DMS114 treated with DMSO at 0.1 percent for 48 hours (cell line): ENCODE data around the gene COX5B.
"Not testable (repeated sequence)": the region's sequence is repeated elsewhere in the genome, so short reads cannot be mapped to it uniquely, and the experiment has no call there.

ENCODE experiments used
- DNase-seq: peaks from one replicate; lab custom pipeline; 2025; ENCODE audit not compliant: unreplicated experiment; lab: John Stamatoyannopoulos, UW

The COX5B gene, protein sequence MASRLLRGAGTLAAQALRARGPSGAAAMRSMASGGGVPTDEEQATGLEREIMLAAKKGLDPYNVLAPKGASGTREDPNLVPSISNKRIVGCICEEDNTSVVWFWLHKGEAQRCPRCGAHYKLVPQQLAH

GRCh38 chr2:97645695-97646629 is at the start of gene COX5B:
TSS of gene COX5B (plus strand) at chr2:97646062. CDS start at chr2:97646087, 25 bp downstream.
- DNase-seq, result peak; percentile 98

DNA sequence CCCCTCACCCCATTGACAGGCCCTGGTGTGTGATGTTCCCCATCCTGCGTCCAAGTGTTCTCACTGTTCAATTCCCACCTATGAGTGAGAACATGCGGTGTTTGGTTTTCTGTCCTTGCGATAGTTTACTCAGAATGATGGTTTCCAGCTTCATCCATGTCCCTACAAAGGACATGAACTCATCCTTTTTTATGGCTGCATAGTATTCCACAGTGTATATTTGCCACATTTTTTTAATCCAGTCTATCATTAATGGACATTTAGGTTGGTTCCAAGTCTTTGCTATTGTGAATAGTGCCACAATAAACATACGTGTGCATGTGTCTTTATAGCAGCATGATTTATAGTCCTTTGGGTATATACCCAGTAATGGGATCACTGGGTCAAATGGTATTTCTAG is 49.7 kb upstream of the COX5B start:
- not testable (repeated sequence) for DNase-seq

- DNase-seq, result not testable (repeated sequence)
Measured at GRCh38 chr2:97601537-97601936, 44.3 kb upstream of the COX5B start.

- not testable (repeated sequence) for DNase-seq
Measured at GRCh38 chr2:97605109-97605508, 40.8 kb upstream of the COX5B start.

DNA sequence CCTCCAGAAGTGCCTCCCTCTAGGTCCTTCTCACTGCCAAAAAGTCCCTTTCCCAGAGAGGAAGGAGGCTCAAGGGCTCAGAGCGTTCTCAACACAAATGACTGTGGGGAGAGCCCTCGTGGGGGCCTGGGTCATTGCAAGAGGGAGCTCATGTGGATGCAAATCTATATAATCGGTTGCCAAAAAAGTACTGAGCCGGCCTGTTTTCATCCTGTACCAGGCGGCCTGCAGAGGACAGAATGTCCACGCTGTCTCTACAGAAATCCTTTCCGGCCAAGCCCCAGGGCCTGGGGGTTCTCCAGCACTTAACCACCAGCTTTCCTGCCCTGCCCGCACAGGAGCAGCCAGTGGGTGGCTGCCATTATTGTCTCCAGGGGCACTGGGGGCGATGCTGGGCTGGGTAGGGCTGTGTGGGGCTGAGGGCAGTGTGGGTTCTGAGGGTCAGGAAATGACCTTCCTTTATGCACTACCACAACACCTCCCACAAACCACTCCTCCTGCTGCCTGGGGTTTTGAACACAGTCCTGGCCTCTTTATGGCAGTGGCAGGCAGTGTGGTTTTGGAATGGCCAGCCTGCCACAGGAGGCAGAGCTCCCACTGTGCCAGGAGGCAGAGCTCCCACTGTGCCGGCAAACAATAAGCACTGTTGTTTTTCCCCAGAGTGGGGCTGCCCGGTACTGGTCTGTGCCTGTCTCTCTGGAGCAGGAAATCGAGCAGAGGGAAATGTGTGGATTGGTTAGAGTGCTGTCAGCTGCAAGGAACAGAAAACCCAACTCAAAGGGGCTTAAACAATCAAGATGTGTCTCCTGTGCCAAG is 40.1 kb upstream of the COX5B start:
- not testable (repeated sequence) for DNase-seq

DNA sequence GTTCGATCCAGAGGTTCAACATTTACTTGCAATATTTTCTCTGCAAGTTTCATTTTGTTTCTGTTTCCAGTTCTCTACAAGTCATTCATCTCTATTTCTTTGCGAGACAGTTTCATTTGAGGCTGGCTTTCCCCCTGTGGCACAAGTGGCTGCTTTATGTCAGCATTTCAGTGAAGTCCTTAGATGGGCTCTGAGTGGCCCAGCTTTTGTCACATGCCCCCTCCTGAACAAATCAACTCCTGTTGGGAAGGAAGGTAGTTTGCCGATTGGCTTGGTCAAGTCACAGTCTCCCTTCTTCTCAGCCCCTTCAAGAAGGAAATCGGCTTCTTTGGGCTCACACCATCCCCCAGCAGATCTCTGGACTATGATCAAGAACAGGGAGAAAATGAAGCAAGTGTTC is 37.1 kb upstream of the COX5B start:
- not testable (repeated sequence) for DNase-seq

DNA sequence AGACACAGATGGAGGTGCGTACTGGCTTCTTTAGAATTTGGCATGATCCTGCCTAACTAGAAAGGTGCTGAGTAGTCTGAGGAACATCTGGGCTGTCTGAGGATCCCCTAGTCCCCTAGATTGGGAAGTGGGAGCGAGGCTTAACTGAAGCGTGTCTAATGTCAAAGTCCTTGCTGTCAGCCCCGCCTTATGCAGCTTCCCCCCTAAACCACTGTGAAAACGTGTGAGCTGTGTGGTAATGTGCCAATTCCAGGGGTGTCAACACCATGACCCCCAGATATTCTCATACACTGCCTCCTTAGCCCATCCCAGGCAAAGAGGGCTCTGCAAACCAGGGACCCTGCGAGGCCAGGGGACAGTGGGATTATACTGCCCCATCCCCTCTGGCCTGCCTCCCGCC is 34.0 kb upstream of the COX5B start:
- DNase-seq, result not testable (repeated sequence)

GRCh38 chr2:97615746-97616145 is 30.1 kb upstream of the COX5B start:
- not testable (repeated sequence) for DNase-seq

GRCh38 chr2:97617911-97618310 is 28.0 kb upstream of the COX5B start:
- no peak for DNase-seq

DNA sequence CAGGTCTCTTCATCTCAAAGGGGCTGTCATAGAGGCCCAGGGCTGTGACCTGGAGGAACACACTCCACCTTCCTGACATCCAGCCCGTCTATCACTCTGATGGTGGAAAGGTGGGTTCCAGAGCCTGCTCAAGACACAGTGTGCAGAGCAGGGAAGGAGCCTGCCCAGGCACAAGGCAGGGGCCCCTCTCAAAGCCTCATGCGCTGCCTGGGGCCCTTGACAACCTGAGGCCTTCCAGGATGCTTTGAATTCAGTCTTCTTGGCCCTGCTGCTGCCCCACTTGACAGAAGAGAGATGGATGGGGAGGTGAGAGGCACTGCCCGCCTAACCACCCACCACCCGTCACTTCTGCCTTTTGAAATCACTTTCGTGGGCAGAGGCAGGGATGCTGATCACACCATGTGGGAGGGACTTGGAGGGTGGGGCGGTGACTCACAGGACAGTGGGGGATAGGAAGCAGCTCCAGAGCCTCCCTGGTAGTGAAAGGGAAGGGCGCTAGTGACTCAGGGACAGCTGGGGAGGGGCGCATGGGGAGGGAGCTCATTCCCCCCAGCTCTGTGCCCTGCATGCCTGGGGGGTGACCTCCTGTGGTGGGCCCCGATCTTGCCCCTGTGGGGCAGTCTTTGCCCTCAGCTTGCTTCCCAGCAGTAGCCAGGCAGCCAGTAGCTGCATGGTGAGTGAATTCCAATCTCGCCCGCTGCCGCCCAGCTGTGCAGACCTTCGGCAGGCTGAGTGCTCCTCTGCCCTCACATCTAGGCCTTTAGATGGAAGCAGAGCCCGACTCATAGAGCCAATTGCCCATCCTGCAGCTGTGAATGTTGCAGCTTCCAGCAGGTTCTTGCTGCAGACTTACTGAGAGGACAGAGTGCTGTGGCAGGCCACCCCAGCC is 26.7 kb upstream of the COX5B start:
- not testable (repeated sequence) for DNase-seq

DNA sequence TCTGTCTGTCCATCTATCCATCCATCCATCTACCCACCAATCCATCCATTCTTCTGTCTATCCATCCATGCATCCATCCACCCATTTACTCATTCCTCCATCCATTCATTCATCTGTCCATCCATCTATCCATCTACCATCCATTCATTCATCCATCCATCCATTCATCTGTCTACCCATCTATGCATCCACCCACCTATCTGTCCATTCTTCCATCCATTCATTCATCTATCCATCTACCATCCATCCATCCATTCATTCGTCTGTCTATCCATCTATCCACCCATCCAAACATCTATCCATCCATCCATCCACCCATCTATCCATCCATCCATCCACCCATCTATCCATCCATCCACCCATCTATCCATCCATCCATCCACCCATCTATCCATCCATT is 25.4 kb upstream of the COX5B start:
- DNase-seq, result not testable (repeated sequence)

DNA sequence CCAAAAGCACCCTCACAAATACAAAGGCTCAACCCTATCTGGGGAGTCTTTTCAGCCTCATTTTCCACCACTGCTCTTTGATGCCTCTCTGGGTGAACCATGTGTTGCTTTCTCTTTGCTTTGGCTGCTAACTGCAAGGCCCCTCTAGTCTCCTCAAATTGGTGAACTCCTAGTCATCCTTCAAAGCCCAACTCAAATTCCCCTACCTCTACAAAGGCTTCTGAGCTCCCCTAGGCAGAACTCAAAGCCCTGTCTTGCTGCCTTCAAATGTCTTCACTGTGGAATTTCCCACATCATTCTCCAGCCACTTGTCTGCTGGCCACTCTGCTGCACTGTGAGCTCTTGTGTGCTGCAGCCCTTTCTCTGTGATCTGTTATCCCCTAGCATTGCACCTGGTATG is 22.9 kb upstream of the COX5B start:
- not testable (repeated sequence) for DNase-seq

DNA sequence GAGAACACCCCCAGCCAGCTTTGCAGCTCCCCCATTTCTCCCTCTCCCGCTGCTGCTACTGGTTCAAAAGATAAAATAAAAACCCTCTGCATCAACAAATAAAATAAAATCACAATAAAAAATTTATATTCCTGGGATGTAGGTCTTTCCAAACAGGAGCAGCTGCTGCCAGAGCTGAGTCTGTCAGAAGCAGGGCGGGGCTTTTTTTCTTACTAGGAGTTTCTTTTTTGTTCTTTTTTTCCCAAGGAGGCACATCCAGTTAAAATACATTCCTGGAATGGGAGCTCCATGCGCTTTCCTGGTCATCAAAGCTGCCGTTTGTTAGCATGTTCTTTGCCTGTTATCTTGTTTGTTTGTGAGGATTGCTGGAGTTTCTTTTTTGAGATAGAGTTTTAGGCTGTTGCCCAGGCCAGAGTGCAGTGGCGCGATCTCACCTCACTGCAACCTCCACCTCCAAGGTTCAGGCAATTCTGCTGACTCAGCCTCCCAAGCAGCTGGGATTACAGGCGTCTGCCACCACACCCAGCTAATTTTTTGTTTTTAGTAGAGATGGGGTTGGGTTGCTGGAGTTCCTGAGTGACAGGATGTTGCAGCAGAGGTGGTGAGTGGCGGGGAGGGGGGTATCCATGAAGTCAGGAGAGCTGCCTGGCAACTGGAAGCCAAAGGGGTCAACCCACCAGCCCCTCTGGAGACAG is 20.4 kb upstream of the COX5B start:
- DNase-seq, result not testable (repeated sequence)

DNA sequence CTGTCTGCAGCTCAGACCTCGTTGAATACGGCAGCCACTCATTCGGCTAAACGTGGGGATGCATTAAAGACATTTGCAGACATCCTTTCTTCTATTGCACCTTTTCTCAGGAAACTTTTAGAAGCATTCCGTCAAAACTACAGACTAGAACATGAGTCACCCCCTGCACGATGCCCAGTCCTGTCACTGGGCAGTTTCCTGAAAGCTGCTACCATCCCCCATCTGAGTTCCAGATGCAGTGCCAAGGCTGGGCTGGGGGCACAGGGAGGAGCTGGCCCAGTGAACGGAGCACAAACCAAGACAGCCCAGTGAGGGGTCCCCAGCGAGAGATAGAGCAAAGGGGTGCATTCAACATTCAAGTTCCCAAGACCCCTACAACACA is 19.8 kb upstream of the COX5B start:
- DNase-seq, result not testable (repeated sequence)

- no peak for DNase-seq
Measured at GRCh38 chr2:97644023-97644717, 1.7 kb upstream of the COX5B start.

DNA sequence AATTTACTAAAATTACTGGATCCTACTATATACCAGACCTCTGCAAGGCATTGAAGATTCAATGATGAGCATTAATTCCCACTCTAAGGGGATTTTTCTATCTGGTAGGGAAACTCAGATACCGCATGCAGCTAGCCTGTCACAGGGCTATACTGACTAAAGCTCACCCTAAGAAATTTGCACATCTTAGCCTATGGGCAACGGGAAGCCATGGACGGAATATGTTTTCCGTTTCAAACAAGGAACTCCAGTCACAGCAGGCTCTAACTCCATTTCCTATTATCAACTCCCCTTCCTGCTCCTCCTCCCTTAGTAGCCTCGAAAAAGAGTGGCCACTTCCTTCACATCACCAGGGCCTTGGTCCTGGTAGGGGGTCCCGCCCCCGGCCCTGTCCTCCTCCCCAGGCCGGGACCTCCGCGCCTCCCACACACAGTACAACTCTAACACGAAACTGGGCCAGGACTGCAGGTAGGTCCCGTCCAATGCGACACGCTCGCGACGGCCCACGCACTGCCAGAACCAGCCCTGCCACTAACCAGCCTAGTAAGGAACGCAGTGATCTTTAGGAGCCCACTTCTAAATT is 659 bp upstream of the COX5B start:
- DNase-seq, result no peak

GRCh38 chr2:97646977-97647376 is 1.1 kb downstream of the COX5B start:
- DNase-seq, result no peak

DNA sequence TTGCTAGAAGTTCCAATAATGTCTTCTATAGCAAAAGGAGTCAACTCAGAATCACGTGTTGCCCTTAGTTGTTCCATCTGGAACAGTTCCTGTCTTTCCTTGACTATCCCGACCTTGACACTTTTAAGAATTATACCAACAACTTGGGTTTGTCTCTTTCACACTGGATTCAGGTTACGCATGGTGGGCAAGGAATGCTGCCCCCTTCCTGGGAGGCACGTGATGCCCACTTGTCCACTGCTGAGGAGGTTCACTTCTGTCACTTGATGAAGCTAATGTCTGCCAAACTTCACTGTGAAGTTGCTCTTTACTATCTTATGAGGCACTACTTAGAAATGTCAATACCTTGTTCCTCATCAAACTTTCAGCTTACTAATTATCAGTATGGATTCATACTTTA is 5.3 kb downstream of the COX5B start:
- DNase-seq, result no peak

DNA sequence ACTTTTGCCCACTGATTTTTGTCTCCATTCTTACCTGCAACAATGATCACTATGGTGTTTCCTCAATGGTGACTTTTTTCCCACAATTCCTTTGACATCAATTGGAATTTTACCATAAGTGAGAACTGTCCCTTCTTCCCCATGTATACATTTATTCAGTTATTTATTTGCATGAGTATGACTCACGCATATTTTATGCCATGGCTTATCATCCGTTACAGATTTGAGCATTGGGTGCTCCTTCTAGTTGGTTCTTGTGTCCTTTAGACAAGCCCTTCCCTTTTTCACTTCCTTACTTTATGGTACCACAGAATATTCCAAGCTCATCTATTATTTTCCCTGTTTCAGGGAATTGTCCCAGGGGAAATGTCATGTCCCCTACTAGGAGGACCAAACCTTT is 7.6 kb downstream of the COX5B start:
- no peak for DNase-seq
